Effector CD4-positive, alpha-beta T cell (primary cell): ENCODE measurements around the gene AJAP1.

Source experiments
- DNase-seq: peaks from one replicate; pipeline ENCODE4 v3.0.0-alpha.2; 2020

AJAP1 gene

DNA sequence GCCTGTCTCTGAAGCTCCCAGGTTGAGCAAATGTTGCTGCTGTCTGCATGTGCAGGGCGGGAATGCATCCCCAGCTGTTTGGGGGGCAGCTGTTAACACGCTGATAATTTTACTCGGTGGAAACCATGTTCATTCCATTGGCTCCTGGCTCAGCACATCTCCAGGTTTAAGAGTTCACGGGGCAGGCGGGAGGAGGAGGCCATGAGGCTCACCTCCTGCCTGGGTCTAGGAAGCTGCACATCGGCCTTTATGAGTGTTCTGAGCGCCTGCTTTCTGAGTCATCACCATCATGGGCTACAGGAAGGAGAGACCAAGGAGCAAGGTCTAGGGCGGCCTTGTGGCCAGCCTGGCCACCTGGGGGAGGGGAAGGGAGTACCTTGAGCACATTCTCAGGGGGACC, 29.7 kb downstream of the AJAP1 start:
- no peak for DNase-seq

DNA sequence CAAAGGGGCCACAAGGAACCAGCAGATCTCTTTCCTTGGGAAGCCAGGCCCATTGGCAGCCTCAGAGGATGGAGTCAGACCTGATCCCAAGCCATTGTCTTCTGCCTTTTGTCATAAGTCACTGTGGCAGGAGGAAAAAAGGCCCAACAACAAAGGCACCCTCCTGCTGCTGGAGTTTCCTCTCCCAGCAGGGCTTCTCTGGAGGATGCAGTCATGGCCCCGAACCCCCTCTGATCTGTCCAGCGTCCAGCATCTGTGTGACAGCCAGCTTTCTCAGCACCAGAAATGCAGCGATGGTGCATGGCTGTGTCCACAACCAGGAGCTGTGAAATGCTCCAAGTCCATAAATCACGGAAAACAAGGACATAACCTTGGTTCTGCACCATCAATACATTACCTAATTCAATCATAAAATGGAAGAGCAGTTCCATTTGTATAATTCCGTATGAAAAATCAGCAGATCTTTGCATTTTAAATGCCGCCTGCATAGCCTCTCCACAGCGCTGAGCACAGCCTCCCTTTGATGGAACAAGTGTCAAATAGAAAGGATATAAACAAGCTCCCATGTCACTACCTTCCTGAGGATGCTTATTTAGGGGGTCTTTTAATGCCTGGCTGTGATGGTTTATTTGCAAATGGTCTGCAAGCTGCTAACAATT, 30.6 kb downstream of the AJAP1 start:
- DNase-seq: no peak

DNA sequence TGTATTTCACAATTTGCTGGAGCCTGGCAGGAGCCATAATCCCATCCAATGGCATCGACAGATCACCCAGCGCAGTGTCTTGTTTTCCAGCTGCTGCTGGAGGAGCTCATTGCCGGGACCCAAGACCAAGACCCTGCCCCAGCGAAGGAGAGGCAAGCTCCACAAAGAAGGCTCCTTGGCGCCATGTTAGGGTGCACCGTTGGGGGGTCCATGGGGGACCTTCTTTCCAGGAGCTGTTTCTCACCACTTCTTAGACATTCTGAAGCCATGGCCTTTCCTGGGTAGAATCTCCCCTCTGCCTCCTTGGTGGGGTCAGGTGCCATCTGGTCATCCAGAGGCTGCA, 31.1 kb downstream of the AJAP1 start:
- DNase-seq: no peak

DNA sequence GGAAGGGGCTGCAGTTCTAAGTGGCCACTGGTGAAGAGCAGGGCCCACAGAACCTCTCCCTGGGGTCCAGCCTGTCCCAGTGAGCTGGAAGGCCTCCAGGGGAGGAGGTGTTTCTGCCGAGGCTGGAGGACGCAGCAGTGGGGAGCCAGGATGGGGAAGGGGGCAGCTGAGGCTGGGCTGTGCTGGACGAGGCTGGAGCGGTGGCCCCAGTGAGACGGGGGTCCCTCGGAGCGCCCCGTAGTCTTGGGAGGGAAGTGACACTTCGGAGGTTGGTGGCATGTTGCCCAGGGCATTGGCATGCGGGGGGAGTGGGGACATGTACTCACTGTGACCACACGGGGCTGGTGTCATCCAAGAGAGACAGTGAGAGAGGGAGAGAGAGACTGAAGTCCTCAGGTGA, 33.5 kb downstream of the AJAP1 start:
- no peak for DNase-seq

DNA sequence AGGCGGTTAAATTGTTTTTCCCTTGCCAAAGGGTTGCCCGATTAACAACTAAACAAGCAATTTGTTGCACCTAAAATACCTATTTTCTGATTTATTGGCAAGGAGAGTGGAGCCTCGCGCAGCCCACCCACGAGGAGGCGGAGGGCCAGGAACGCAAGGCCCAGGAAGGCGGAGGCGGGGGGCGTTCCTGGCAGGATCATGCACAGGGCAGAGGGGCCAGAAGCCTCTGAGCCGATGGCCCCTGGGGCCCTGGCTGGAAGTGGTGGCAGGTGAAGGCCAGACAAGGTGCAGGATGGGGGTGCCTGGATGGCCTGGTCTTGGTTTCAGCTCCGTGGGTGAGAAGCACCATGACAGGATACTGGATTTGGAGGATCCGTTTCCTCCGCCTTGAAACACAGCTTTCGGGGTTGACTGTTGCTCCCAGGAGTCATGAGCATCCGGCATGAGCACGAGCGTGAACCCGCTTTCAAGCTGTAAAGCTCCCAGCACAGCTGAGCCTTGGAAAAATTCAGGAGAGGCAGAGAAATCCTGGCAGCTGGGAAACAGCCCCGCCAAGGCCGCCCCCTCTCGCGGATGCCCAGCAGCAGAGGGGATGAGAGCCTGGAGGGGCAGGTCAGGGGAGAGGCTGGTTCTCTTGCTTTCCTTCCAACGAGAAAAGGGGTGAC, 35.0 kb downstream of the AJAP1 start:
- no peak for DNase-seq

DNA sequence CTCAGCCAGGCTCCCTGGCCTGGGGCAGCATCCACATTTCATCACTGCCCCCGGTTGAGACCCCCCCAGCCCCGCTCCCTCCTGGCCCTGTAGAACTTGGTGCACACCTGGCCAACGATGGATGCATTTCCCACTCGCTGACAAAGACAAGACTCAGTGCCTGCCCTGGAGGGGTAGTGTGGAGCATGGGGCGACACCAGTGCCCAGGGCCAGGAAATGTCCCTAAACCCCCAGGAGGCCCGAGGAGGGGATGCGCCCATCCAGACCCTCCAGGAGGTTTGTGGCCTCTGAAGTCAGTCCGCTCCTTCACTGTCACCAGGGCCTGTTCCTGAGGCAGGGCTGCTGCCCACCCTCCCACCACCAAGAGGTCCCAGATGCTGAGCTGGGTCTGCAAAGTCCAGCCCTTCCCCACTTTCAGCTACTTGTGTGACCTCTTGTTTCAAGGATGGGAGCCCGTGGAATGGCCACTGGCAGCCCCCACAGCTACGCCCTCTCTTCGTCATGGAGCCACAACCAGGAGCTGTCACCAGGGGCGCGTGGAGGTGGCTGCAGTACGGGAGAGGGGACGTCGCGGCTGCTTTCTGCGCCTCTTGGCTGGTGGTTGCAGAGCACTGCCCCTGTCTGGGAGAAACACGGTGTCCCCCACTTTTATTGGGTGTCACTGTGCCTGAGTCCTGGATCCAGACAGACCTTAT, 35.7 kb downstream of the AJAP1 start:
- no peak for DNase-seq

DNA sequence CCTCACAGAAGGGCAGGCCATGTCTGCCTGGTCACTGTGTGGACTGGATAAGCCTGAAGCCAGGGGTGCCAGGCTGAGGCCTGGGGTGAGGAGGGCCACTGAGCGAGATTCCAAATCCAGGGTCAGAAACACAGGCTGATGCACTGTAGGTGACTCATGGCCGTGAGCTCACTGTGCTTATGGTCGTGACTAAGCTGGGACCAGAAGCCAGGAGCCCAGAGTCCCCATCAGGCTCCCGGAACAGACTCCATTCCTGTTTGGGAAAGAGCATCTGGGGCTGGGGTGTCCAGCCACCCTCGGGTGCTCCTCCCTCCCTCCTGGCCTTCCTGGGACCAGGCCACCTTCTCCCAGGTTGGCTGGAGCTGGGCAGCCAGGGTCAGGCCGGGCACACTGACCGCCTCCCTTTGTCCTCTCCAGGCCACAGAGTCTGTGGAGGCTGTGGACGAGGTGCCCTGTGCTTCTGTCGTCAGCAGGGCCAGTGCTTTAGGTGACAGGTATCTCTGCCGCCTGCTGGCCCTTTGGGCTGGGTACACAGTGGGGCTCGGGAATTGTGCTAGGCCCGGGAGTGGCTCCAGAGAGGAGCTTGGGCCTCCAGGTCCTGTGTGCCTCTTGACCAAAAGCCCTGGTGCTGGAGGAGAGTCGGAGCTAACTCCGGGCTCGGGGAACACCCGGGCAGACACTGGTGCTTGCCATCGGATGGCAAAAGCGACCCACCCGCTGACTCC, 36.7 kb downstream of the AJAP1 start:
- DNase-seq: no peak

DNA sequence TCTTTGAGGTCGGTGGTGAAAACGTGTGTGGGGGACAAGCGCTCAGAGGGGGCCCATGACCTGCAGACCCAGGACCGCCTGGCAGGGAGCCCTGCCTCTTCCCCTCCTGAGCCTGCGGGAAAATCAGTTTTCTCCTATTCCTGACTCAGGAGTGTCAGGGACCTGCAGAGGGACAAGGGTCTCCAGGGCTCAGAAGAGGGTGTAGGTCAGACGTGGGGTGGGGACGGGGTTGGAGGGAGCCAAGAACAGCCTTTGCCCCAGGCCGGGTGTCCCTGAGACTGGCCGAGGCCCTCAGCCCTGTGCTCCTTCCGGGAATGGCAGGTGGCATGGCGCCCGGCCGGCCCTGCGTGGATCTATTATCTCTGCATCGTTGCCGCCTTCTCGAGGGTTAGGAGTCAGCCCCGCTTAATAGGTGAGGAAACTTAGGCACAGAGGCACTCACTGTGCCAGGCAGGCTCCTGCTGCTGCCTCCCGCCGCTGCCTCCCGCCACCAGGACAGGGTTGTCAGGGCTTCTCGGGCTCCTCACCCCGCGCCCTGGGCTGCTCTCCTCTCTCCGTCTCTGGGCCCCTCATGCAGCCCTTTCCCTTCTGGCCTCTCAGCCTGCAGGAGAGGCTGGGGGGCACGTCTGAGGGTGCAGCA, 37.5 kb downstream of the AJAP1 start:
- no peak for DNase-seq

DNA sequence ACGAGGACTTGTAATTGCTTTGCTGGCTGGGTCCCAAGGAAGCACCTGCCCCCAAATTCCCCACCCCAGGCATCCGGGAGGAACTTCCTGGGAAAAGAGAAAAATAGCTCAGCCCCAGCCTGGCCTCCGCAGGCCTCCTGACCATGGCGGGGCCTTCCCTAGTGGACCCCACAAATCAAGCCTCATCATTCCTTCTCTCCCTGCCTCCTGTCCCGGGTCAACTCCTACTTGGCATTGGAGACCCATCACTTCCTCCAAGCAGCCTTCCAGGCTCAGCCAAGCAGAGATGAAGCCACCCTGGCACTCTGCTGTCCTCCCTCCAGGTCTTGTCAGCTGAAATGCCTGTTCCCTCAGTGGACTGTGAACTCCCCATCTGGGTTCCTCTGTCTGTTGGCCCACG, 38.0 kb downstream of the AJAP1 start:
- no peak for DNase-seq

DNA sequence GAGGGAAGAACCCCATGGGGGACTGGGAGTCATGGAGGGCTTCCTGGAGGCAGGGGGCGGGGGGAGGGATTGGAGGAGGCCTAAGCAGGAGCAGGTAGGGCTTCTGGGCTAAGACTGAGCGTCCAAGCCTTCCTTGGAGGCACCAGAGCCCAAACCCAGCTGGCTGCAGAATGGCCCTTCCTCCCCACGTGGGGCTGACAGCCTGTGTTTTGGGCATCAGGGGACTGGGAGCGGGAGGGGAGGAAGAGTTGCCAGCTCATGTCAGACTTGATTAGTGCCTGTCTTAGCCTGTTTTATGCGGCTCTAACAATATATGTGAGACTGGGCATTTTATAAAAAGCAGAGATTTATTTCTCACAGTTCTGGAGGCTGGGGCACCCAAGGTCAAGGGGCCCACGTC, 38.9 kb downstream of the AJAP1 start:
- DNase-seq: no peak

DNA sequence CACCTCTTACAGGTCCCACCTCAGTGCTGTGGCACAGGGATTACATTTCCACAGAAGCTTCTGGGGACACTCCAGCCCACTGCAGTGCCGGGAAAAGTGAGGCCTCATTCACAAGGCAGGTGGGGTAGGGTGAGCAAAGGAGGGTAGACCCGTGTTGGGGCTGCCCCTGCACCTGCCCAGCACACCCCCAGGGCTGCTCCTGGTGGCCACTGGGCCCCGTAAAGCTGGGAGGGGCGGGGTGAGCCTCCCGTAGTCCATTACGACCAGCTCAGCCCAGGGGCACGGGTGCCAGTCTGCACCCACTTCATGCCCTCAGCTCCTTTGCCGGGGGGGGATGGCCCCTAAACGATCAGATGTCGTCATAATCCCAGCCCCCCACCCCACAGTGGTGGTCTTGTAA, 39.5 kb downstream of the AJAP1 start:
- DNase-seq: no peak

DNA sequence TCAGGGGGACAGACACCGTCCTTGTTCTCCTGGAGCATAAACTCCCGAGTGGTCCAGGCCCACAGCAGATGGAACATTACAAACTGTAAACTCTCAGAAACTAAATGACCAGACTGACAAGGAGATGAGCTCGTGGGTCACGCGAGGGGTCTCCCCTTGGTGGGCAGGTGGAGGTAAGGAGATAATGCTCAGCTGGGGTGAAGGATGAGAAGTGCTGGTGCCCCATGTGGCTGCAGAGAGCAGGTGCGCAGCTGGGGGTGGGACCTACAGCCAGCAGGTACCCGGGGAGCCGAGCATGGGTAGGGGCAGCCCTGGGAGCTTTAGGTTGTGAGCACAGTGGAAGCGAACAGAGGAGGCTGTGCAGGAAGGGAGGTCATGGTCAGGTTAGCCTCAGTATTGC, 40.1 kb downstream of the AJAP1 start:
- no peak for DNase-seq

DNA sequence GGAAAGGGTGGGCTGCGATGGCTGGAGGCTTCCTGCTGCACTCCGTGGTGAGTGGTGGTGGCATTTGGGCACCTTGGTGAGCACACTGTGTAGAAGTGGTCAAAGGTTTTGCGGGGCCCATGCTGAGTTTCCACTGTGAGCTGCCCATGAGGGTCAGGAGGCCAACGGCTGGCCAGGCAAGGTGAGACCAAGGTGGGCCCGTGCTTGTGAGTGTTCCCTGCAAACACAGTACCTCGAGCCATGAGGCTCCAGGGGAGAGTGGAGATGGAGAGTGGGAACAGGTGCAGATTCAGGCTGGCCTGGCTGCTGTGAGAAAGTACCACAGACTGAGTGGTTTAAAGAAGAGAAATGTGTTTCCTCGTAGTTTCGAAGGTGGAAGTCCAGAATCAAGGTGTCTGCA, 40.8 kb downstream of the AJAP1 start:
- DNase-seq: no peak

DNA sequence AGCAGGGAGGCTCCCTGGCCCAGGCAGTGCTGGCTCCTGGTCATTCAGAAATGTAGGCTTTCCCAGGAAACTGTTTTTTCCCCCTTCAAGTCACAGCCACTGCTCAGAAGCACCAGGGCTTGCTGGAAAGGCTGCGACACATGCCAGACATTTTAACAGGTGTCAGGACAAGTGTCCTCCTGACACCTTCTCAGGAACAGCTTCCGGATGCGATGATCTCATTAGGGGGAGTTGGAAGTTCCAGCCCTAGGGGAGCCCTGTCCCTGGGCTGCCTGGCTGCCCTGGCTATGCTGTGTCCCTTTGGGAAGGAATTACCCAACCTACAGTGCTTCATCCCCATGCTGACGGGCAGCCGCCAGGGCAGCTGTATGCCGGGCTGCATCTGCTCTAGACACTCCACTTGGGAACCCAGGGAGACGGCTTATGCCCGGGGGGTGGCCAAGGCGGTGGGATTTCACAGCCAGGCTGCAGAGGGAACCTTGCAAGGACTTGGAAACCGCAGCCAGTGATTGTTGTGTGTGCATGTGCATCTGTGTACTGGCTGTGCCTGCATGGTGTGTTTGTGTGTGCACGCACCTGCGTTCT, 41.8 kb downstream of the AJAP1 start:
- DNase-seq: no peak

DNA sequence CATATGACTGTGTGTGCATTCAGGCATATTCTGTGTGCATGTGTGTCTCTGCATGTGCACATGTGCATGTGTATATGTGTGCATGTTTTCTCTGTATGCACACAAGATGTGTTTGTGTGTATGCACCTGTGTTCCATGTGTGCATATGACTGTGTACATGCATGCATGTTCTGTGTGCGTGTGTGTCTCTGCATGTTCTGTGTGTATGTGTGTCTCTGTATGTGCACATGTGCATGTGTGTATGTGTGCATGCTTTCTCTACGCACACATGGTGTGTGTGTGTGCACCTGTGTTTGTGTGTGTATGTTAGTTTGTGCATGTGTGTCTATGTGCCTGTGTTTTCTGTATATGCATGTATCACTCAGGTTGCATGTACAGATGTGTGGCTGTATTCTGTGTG, 42.3 kb downstream of the AJAP1 start:
- DNase-seq: no peak

DNA sequence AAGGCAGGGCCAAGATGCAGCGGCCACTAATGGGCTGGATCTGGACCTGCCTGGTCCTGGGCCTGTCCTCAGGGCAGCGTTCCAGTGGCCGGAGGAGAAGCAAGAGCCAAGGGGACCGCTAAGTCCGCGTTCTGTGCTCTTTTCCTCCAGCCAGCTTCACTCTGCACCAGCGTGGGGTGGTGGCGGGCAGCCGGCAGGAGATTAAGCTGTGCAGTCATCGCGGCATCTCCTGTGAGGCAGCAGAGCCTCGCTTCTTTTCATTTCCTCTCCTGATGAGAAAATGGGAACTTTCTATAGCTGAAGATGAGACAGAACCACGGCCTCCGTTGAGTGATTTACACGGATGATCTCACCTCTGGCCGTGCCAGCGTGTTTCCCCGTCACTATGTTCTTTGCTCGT, 43.4 kb downstream of the AJAP1 start:
- no peak for DNase-seq

DNA sequence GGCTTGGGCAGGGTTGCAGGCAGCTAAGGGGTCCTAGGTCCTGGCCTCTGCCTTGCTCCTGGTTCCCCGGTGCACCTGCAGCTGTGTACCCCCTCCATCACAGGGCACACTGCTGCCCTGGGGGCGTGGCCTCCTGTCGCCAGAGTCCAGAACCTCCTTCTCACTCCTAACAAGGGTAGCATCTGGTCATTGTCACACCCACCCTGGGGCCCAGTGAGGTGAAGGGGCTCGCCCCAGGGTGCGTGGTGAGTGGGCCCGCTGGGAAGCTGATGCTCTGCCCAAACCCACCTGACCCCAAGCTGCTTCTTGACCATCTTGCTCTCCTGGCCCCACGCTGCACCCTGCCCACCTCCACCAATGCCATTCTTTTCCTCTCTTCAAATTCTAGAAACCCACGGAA, 44.5 kb downstream of the AJAP1 start:
- no peak for DNase-seq

DNA sequence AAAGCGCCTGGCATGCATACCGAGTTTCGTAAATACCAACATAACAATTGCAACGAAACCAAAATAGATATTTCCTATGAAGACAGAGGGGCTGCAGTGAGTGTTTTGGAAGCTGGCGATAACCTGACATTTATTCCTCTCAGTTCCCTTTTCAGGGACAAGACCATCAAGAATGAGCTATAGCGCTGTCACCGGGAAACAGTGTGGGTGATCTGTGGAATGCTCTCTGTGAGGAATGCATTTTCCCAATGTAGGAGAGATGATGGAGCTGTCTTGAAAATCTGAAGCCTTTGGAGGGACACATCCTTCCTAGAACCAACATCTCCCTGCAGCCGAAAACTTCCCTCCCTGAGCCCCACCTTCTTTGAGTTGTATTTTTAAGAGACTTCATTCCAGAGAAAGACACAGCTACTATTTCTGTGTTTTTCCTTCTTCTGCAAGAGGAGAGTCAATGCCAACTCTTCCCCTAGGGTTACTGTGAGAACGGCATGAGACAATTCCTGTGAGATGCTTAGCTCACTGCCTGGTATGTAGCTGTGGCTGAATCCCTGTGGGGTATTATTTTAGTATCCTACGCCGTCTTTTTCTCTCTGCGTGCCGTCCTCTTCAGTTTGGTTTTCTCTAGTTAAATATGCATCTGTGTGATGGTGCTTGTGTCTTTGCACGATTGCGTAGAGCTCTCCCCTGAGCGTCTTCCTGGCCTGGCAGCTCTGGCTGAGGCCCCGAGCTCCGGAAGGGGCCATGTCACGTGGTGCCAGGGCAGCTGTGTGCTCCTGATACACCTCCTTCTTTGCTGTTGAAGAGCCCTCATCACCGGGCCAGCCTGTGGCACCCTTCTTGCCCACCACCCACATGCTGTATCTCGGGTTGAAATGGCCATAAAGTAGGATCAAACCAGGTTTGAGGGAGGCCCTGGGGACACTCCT, 45.2 kb downstream of the AJAP1 start:
- DNase-seq: no peak

DNA sequence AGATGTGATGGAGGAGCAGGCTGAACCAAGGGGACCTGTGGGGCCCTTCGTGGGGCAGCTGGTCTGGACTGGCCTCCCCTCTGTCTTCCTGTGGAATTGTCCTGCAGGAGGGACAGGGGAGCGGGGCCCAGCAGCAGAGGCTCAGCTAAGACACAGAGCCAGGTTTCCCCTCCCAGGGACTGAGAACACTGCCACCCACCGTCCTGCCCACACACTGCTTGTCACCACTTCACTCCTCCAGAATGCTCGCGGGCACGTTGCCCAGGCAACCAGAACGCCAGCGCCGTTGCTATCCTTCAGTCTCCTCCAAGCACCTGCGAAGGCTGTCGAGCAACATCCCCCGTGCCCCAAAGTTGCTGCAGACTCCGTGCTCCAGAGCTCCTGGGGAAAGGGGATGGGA, 46.4 kb downstream of the AJAP1 start:
- no peak for DNase-seq

DNA sequence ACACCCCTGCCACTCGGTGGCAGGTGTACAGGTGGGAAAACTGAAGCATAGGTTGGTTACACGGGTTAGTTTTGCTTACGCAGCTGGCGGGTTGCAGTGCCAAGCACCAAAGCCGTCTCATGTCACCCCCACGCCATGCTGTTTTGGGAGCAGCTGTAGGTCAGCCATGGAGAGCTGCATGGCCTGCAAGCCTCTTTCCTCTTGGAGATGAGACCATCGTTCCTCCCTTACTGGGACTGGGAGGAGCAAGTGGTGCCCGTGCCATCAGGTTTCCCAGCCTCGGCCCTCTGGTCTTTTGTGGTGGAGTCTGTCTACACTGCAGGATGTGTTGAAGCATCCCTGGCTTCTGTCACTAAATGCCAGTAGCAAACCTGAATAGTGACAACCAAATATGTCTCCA, 46.9 kb downstream of the AJAP1 start:
- DNase-seq: no peak

DNA sequence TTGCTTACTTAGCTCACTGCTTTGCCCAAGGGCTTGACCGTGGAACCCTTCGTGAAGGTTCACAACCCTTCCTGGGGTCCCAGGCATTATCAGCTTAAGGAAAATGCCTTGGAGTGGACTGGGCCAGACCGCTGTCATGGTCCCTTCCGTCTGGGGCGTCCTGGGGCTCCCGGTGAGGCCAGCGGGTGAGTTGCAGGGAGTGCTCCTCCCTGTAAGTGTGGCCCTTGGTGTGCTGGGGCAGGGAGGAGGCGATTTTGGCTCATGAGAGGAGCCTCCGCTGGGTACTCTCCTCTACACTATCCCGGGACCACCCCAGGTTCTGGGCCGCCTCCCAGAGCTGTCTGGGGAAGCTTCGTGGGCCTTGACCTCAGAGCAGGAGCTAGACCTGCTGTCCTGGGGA, 48.1 kb downstream of the AJAP1 start:
- DNase-seq: no peak

DNA sequence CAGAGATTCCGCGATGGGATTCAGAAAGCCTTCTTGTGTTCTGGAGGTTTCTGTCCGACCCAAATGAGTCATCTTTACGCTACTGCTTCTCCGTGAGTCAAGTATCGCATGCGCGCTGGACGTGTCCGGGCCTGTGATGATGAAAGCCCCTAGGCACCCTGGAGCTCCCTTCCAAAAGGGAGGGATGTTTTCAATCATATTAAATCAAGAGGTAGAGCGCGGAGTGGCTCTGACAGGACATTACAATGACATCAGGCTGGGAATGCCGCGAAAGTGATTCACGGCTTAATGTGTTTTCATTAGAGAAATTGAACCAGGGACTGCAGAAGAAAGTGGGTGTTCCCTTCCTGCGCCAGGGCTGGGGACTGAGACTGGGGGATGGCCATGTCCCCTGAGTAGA, 48.5 kb downstream of the AJAP1 start:
- no peak for DNase-seq
